H1 (cell line): Measurements from ENCODE around the gene IL13. TPM values are rescaled to one million over a fixed set of nuclear protein-coding genes. Genes with fewer than 3 reads are reported as not detected.

ENCODE experiments used
- CHD1 ChIP-seq: IDR thresholded peaks from 2 replicates; pipeline ENCODE4 v1.6.1; 2012; ENCODE audit warnings: low read depth, low read length, improper control_type of control experiment
- EZH2 ChIP-seq: fragments of 200-600 bp; sonication (generic); IDR thresholded peaks from 2 replicates; pipeline ENCODE4 v1.7.1; 2012; ENCODE audit warnings: low read depth, mild to moderate bottlenecking, moderate library complexity, low read length, inconsistent platforms; ENCODE audit not compliant: severe bottlenecking
- KDM4A ChIP-seq: IDR thresholded peaks from one replicate; pipeline ENCODE4 v1.7.1; 2012; ENCODE audit warnings: low read depth, mild to moderate bottlenecking, moderate library complexity, low read length, inconsistent platforms; ENCODE audit not compliant: severe bottlenecking
- POLR2AphosphoS5 ChIP-seq: IDR thresholded peaks from 2 replicates; pipeline ENCODE4 v1.6.1; 2011; ENCODE audit warnings: low read depth, low read length
- SRF ChIP-seq: IDR thresholded peaks from 2 replicates; pipeline ENCODE4 v1.6.1; 2011; ENCODE audit warnings: mild to moderate bottlenecking, low read depth, low read length, moderate library complexity
- YY1 ChIP-seq: IDR thresholded peaks from 2 replicates; pipeline ENCODE4 v1.6.1; 2011; ENCODE audit warnings: low read depth, mild to moderate bottlenecking, low read length
- polyA plus RNA-seq, 7 experiments: library from polyadenylated mRNA; depleted of rRNA in 3 of 7; stranded (reverse) in 5 of 7; unstranded in 2 of 7; fragments of >200 nt in 5 of 7; fragments of 200-250 nt in 2 of 7; gene quantifications; 1 replicate in 5 of 7; 2 replicates in 1 of 7; 4 replicates in 1 of 7; pipeline versions ENCODE4 v1.2.1 to v1.2.3, GENCODE V29; 2011 to 2013; ENCODE audit warnings: missing spikeins in 2 of 7, mixed read lengths in 2 of 7
- total RNA-seq: library from RNA; stranded (reverse); fragmentation: NEBNext Ultra II Directional; extraction: Animal tissue kit (Norgen Biotek cat#: 25700); gene quantifications from 2 replicates; pipeline ENCODE4 v1.2.1, GENCODE V29; 2021

Gene IL13
- total and polyA plus RNA-seq, 2 of the 8 experiments (the other 6 are each of a cell fraction or from before 2014, with no cell fraction given), result not detected

GRCh38 chr5:132708645-132709044 is 50.7 kb downstream of the IL13 start (continued):
- TF ChIP-seq CHD1 (no peak), KDM4A (no peak), SRF (no peak), POLR2AphosphoS5 (no peak), EZH2 (no peak), YY1 (no peak)

Other genes with a start within 250 kb of the IL13 start
- 8.5 TPM in 2 replicates for gene IRF1, start 167.4 kb upstream of the IL13 start, total RNA-seq
- gene IRF1, start 167.4 kb upstream of the IL13 start, polyA plus RNA-seq (2011; rRNA removed), result 2.9 and 4.0 TPM in 2 replicates
- gene IL5, start 114.7 kb upstream of the IL13 start, total RNA-seq, result not detected in 2 replicates
- gene IL5, start 114.7 kb upstream of the IL13 start, polyA plus RNA-seq (2011; rRNA removed), result not detected in 2 replicates
- 39.4 and 40.8 TPM in 2 replicates for gene RAD50, start 101.2 kb upstream of the IL13 start, total RNA-seq
- 6.4 and 10.1 TPM in 2 replicates for gene RAD50, start 101.2 kb upstream of the IL13 start, polyA plus RNA-seq (2011; rRNA removed)
- gene IL4, start 15.8 kb downstream of the IL13 start, total RNA-seq, result not detected in 2 replicates
- gene IL4, start 15.8 kb downstream of the IL13 start, polyA plus RNA-seq (2011; rRNA removed), result not detected in 2 replicates
- 11.5 and 13.1 TPM in 2 replicates for gene KIF3A, start 79.4 kb downstream of the IL13 start, total RNA-seq
- 2.2 and 3.1 TPM in 2 replicates for gene KIF3A, start 79.4 kb downstream of the IL13 start, polyA plus RNA-seq (2011; rRNA removed)
- gene CCNI2, start 89.3 kb downstream of the IL13 start, total RNA-seq, result 1.4 TPM in 2 replicates
- gene CCNI2, start 89.3 kb downstream of the IL13 start, polyA plus RNA-seq (2011; rRNA removed), result 1.3 and 2.3 TPM in 2 replicates
- 33.0 and 33.8 TPM in 2 replicates for gene SEPTIN8, start 119.1 kb downstream of the IL13 start, total RNA-seq
- 21.2 and 25.8 TPM in 2 replicates for gene SEPTIN8, start 119.1 kb downstream of the IL13 start, polyA plus RNA-seq (2011; rRNA removed)
- 0.09 and 0.10 TPM in 2 replicates for gene SOWAHA, start 155.1 kb downstream of the IL13 start, total RNA-seq
- gene SOWAHA, start 155.1 kb downstream of the IL13 start, polyA plus RNA-seq (2011; rRNA removed), result 0.11 and 0.17 TPM in 2 replicates
- 5.2 and 5.7 TPM in 2 replicates for gene SHROOM1, start 172.5 kb downstream of the IL13 start, total RNA-seq
- 3.9 and 11.8 TPM in 2 replicates for gene SHROOM1, start 172.5 kb downstream of the IL13 start, polyA plus RNA-seq (2011; rRNA removed)
- 0.34 TPM in 1 of 2 replicates, not detected in the other for gene GDF9, start 208.3 kb downstream of the IL13 start, total RNA-seq
- gene GDF9, start 208.3 kb downstream of the IL13 start, polyA plus RNA-seq (2011; rRNA removed), result 0.14 and 0.22 TPM in 2 replicates
- 282 and 293 TPM in 2 replicates for gene UQCRQ, start 208.5 kb downstream of the IL13 start, total RNA-seq
- gene UQCRQ, start 208.5 kb downstream of the IL13 start, polyA plus RNA-seq (2011; rRNA removed), result 177 and 195 TPM in 2 replicates
- gene LEAP2, start 215.5 kb downstream of the IL13 start, total RNA-seq, result 1.1 and 2.9 TPM in 2 replicates
- 1.4 and 1.8 TPM in 2 replicates for gene LEAP2, start 215.5 kb downstream of the IL13 start, polyA plus RNA-seq (2011; rRNA removed)